SU-DHL-6 (cell line): Measurements from ENCODE around the gene TPGS1.

Experiments used
- CTCF ChIP-seq: fragments of 200-600 bp; sonication (generic); IDR thresholded peaks from one replicate; pipeline ENCODE4 v1.5.1; 2017; ENCODE audit warnings: antibody characterized with exemption, mild to moderate bottlenecking, low read length, moderate library complexity; ENCODE audit not compliant: insufficient read depth, poor library complexity, severe bottlenecking
- EZH2phosphoT487 ChIP-seq: fragments of 200-600 bp; sonication (generic), shearing (Covaris generic); conservative IDR thresholded peaks from 2 replicates; pipeline ENCODE4 v1.6.1; 2018; ENCODE audit warnings: mild to moderate bottlenecking, antibody characterized with exemption, low read length, moderate library complexity, mixed read lengths

GRCh38 chr19:554817-555216 lies 47.5 kb downstream of the TPGS1 start:
- TF ChIP-seq CTCF (no peak), EZH2phosphoT487 (no peak)
